Mesothelial cell of epicardium (in vitro differentiated cells): ENCODE measurements around the gene RYR2. TPM values are rescaled to one million over a fixed set of nuclear protein-coding genes. Genes with fewer than 3 reads are reported as not detected.

Experiments used
- DNase-seq, 2 experiments: peaks; one replicate each; pipeline ENCODE4 v3.0.0; 2021; ENCODE audit warnings: low spot score in 2 of 2; ENCODE audit not compliant: unreplicated experiment in 2 of 2
- H3K27ac Mint-ChIP-seq: 2 replicates; pipeline ENCODE4 v1.8.0; 2021; ENCODE audit warnings: mixed read lengths
- H3K27me3 Mint-ChIP-seq: 2 replicates; pipeline ENCODE4 v1.8.0; 2021; ENCODE audit warnings: low read depth, mixed read lengths
- H3K36me3 Mint-ChIP-seq: 2 replicates; pipeline ENCODE4 v1.8.0; 2021; ENCODE audit warnings: mixed read lengths
- H3K4me1 Mint-ChIP-seq: 2 replicates; pipeline ENCODE4 v1.8.0; 2021; ENCODE audit warnings: mixed read lengths
- H3K4me3 Mint-ChIP-seq: 2 replicates; pipeline ENCODE4 v1.8.0; 2021; ENCODE audit warnings: mild to moderate bottlenecking, moderate library complexity, mixed read lengths
- H3K9me3 Mint-ChIP-seq: 2 replicates; pipeline ENCODE4 v1.8.0; 2021; ENCODE audit warnings: mixed read lengths
- total RNA-seq: library from RNA; stranded (reverse); gene quantifications from 3 replicates; pipeline ENCODE4 v1.2.1, GENCODE V29; 2021
- TF ChIP-seq, protein P1 (sequence below): fragments of 200-600 bp; sonication (generic); IDR thresholded peaks from one replicate; pipeline ENCODE4 v1.5.0; 2021; ENCODE audit warnings: antibody characterized with exemption; ENCODE audit not compliant: unreplicated experiment

RYR2 gene
- total RNA-seq, 1 donor from 2014 or later, result 6.1 TPM

DNA sequence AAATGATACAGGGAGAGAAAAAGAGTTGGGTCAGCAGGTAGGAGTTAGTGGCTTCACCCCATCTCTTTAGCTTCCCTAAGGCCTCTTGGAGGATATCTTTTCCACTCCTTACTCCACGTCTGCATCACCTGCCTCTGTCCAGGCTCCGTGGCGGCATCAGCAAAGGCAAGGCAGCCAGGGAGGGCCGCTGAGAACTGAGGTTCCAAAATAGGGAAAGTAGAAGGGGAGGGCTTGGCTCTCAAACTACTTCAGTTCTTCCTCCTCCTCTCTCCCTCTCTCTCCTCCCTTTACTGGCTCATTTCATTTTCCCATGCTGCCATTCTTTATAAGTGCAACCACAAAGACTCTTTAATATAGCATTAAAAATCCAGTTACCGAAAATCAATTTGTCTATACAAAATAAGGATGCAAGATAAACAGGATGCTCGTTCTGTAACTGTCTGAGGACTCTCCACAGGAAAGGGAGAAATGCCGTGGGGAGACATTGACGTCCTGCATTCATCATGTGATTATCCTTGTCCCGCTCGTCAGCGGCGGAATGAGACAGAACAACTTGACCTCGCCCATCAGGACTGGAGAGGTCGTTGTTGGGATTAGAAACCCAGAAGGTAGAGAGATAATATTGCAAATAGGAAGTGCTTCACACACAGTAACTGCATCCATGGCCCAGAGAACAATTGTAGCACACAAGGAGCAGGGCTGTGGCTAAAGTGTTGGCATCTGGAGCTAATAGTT, 34.7 kb upstream of the RYR2 start:
- Mint-ChIP-seq H3K27ac (no peak overlapping the region), H3K4me1 (peaks cover 2% of the 10 kb centered on the region), H3K9me3 (no peaks in the 10 kb centered on the region), H3K4me3 (no peak overlapping the region), H3K36me3 (no peaks in the 10 kb centered on the region), H3K27me3 (peaks cover 1% of the 10 kb centered on the region)
- TF ChIP-seq, protein P1, sequence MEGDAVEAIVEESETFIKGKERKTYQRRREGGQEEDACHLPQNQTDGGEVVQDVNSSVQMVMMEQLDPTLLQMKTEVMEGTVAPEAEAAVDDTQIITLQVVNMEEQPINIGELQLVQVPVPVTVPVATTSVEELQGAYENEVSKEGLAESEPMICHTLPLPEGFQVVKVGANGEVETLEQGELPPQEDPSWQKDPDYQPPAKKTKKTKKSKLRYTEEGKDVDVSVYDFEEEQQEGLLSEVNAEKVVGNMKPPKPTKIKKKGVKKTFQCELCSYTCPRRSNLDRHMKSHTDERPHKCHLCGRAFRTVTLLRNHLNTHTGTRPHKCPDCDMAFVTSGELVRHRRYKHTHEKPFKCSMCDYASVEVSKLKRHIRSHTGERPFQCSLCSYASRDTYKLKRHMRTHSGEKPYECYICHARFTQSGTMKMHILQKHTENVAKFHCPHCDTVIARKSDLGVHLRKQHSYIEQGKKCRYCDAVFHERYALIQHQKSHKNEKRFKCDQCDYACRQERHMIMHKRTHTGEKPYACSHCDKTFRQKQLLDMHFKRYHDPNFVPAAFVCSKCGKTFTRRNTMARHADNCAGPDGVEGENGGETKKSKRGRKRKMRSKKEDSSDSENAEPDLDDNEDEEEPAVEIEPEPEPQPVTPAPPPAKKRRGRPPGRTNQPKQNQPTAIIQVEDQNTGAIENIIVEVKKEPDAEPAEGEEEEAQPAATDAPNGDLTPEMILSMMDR, result no peak
- DNase-seq, result no peak

DNA sequence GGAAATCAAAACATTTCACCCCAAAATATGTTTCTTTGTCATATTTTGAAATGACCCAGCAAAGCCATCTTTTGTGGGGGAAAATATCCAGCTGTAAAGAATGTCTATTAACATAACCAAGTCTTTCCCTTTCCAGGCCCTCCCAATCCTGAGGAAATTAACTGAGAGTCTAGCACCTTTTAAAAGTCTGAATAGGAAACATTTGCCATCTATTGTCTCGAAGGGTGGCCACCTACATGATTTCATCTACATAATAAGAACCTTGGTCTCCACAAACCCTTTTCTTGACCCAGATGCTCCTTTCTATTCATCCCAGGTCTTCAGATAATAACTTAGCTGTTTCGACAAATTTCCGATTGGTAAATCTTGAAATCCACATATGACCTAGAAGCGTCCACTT, 32.4 kb upstream of the RYR2 start:
- TF ChIP-seq, protein P1, result no peak

DNA sequence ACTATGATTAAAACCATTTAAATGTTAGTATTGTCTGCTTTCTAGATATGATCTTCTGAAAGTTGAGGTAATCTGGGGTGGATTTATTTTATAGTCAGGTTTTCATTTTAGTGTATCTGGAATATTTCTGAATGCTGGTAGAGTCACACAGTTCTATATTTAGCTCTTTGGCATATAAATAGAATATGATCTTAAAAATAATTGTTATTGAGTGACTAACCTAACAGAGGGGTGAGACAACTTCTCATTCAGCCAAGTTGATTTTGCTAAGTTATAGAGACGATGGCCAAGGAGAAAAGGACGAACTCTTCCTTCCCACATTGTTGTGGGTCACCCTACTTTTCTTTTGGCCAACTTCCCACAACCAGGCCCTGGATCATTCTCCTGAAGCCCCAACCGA, 30.6 kb upstream of the RYR2 start:
- no peak overlapping the region for H3K27ac Mint-ChIP-seq
- TF ChIP-seq, protein P1, result no peak
- H3K9me3 Mint-ChIP-seq, result no peaks in the 10 kb centered on the region
- H3K4me3 Mint-ChIP-seq, result no peak overlapping the region
- H3K4me1 Mint-ChIP-seq, result peaks cover 9% of the 10 kb centered on the region
- H3K27me3 Mint-ChIP-seq, result no peaks in the 10 kb centered on the region
- no peak for DNase-seq
- H3K36me3 Mint-ChIP-seq, result no peaks in the 10 kb centered on the region

More for the DNA sequence above, 32.4 kb upstream of the RYR2 start:
- H3K27me3 Mint-ChIP-seq, result peaks cover 1% of the 10 kb centered on the region
- H3K4me1 Mint-ChIP-seq, result peaks cover 11% of the 10 kb centered on the region
- H3K9me3 Mint-ChIP-seq, result no peaks in the 10 kb centered on the region
- H3K36me3 Mint-ChIP-seq, result no peaks in the 10 kb centered on the region
- no peak overlapping the region for H3K27ac Mint-ChIP-seq
- DNase-seq, result no peak
- H3K4me3 Mint-ChIP-seq, result no peak overlapping the region

DNA sequence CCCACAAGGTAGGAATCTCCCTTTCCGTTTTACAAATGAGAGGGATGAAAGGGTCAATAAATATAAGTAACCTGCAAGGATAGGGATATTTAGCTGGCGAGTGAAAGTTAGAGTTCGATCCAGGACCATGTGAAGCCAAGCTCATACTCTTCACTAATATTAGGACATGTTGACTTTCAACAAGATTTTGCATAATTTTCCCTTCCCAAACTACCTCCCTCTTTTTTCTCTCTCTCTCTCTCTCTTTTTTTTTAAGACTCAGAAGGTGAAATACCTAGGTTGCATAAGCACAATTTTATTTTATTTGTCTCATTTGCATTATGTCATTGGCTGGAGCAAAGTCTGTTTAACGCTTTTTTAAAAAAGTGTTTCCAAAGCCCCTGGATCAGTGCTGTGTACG, 29.6 kb upstream of the RYR2 start:
- DNase-seq, result no peak
- Mint-ChIP-seq H3K4me3 (no peak overlapping the region), H3K4me1 (peaks cover 9% of the 10 kb centered on the region), H3K27me3 (no peaks in the 10 kb centered on the region), H3K36me3 (no peaks in the 10 kb centered on the region), H3K9me3 (no peaks in the 10 kb centered on the region), H3K27ac (no peak overlapping the region)
- TF ChIP-seq, protein P1, result no peak

DNA sequence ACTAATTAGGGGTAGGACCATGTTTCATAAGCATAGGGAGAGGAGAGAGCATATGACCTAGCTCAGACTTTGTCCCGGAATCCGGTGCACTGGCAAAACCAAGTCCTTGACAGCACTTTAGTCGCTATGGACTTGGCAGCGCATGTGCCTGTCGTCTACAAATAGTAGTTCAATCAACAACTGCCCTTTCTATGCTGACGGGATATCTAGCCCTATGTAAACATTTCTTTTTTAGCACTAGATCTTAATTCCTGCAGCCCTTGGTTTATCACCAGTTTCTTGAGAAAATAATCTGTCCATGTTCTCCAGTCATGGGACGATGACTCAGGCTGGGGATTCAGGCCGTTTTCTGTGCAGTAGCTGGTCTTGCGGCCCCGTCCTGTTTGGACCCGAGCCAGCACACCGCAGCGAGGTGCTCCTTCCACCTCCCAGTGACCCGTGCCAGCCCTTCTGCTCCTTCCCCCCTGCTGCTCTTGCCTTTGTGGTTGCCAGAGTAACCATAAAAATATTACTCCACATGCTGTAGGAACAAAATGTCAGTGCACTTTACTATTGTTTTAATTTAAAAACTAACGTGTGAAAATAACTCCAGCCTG, 29.1 kb upstream of the RYR2 start:
- no peak for DNase-seq
- Mint-ChIP-seq H3K27me3 (no peaks in the 10 kb centered on the region), H3K4me1 (peaks cover 9% of the 10 kb centered on the region), H3K9me3 (no peaks in the 10 kb centered on the region), H3K4me3 (no peak overlapping the region), H3K36me3 (no peaks in the 10 kb centered on the region), H3K27ac (no peak overlapping the region)
- TF ChIP-seq, protein P1, result no peak
